Measurements from ENCODE around the gene KRTAP21-3. TPM values are rescaled to one million over a fixed set of nuclear protein-coding genes. Genes with fewer than 3 reads are reported as not detected.

Gene KRTAP21-3
- not detected in 5 replicates for total RNA-seq (2022; extraction: Qiagen RNA extraction; ENCODE audit: low read depth)

DNA sequence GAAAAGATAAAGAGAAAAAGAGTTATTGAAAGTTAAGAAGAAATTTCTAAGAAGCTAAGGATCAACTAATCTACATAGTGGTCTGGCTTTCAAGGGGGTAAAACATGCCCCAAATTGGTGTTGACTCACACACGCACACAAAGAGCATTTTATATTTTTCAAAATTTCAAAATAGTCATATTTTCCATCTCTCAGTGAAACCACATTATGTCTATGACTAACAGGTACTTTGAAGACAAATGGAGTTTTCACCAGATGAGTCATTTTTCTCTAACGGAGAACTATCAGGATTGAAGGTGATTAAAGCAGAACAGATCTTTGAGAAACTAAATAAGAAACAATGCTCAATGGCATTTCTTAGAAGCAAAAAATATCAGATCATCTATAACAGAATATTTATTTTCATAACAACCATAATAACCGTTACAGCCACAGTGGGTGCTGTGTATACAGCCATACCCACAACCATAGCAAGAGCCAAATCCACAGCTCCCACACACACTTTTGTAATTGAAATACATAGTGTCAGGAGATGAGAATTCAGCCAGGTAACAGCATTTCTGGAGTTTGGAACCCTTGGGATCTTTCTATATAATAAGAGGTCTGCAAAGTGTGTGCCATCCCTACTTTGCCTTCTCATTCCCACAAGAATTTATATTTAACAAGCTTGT is at the start of gene KRTAP21-3:
TSS of gene KRTAP21-3 (minus strand) at position 539 of the 671 bp plus-strand sequence. CDS start at position 521, 18 bp downstream.

GRCh38 chr21:30755328-30755727 is 36.8 kb upstream of the KRTAP21-3 start, which contains the start of gene KRTAP21-1:
TSS of gene KRTAP21-1 (minus strand) at chr21:30755428. CDS start at chr21:30755378, 50 bp downstream.

GRCh38 chr21:30747159-30747558 is 28.6 kb upstream of the KRTAP21-3 start, which contains the start of gene KRTAP21-2:
TSS of gene KRTAP21-2 (minus strand) at chr21:30747259. CDS start at chr21:30747202, 57 bp downstream.

Other genes with a start within 250 kb of the KRTAP21-3 start
- gene KRTAP19-1, start 238.4 kb downstream of the KRTAP21-3 start, total RNA-seq (2022; extraction: Qiagen RNA extraction; ENCODE audit: low read depth) = not detected in 5 replicates
- not detected in 5 replicates for gene KRTAP19-2, start 231.3 kb downstream of the KRTAP21-3 start, total RNA-seq (2022; extraction: Qiagen RNA extraction; ENCODE audit: low read depth)
- not detected in 5 replicates for gene KRTAP19-3, start 226.8 kb downstream of the KRTAP21-3 start, total RNA-seq (2022; extraction: Qiagen RNA extraction; ENCODE audit: low read depth)
- not detected in 5 replicates for gene KRTAP19-4, start 221.6 kb downstream of the KRTAP21-3 start, total RNA-seq (2022; extraction: Qiagen RNA extraction; ENCODE audit: low read depth)
- gene KRTAP19-5, start 216.6 kb downstream of the KRTAP21-3 start, total RNA-seq (2022; extraction: Qiagen RNA extraction; ENCODE audit: low read depth) = not detected in 5 replicates
- not detected in 5 replicates for gene KRTAP19-6, start 176.9 kb downstream of the KRTAP21-3 start, total RNA-seq (2022; extraction: Qiagen RNA extraction; ENCODE audit: low read depth)
- not detected in 5 replicates for gene KRTAP19-7, start 157.5 kb downstream of the KRTAP21-3 start, total RNA-seq (2022; extraction: Qiagen RNA extraction; ENCODE audit: low read depth)
- gene KRTAP22-2, start 128.4 kb downstream of the KRTAP21-3 start, total RNA-seq (2022; extraction: Qiagen RNA extraction; ENCODE audit: low read depth) = not detected in 5 replicates
- gene KRTAP6-3, start 126.3 kb downstream of the KRTAP21-3 start, total RNA-seq (2022; extraction: Qiagen RNA extraction; ENCODE audit: low read depth) = not detected in 5 replicates
- gene KRTAP6-2, start 119.9 kb downstream of the KRTAP21-3 start, total RNA-seq (2022; extraction: Qiagen RNA extraction; ENCODE audit: low read depth) = not detected in 5 replicates
- gene KRTAP22-1, start 117.7 kb downstream of the KRTAP21-3 start, total RNA-seq (2022; extraction: Qiagen RNA extraction; ENCODE audit: low read depth) = not detected in 5 replicates
- gene KRTAP6-1, start 104.8 kb downstream of the KRTAP21-3 start, total RNA-seq (2022; extraction: Qiagen RNA extraction; ENCODE audit: low read depth) = not detected in 5 replicates
- gene KRTAP20-1, start 102.4 kb downstream of the KRTAP21-3 start, total RNA-seq (2022; extraction: Qiagen RNA extraction; ENCODE audit: low read depth) = not detected in 5 replicates
- gene KRTAP20-4, start 98.2 kb downstream of the KRTAP21-3 start, total RNA-seq (2022; extraction: Qiagen RNA extraction; ENCODE audit: low read depth) = not detected in 5 replicates
- gene KRTAP20-2, start 83.6 kb downstream of the KRTAP21-3 start, total RNA-seq (2022; extraction: Qiagen RNA extraction; ENCODE audit: low read depth) = not detected in 5 replicates
- gene KRTAP20-3, start 75.9 kb downstream of the KRTAP21-3 start, total RNA-seq (2022; extraction: Qiagen RNA extraction; ENCODE audit: low read depth) = not detected in 5 replicates
- gene KRTAP21-2, start 28.5 kb upstream of the KRTAP21-3 start, total RNA-seq (2022; extraction: Qiagen RNA extraction; ENCODE audit: low read depth) = not detected in 5 replicates
- gene KRTAP21-1, start 36.7 kb upstream of the KRTAP21-3 start, total RNA-seq (2022; extraction: Qiagen RNA extraction; ENCODE audit: low read depth) = not detected in 5 replicates
- not detected in 5 replicates for gene KRTAP8-1, start 94.5 kb upstream of the KRTAP21-3 start, total RNA-seq (2022; extraction: Qiagen RNA extraction; ENCODE audit: low read depth)
- not detected in 5 replicates for gene KRTAP7-1, start 111.0 kb upstream of the KRTAP21-3 start, total RNA-seq (2022; extraction: Qiagen RNA extraction; ENCODE audit: low read depth)
- not detected in 5 replicates for gene KRTAP11-1, start 162.8 kb upstream of the KRTAP21-3 start, total RNA-seq (2022; extraction: Qiagen RNA extraction; ENCODE audit: low read depth)